NB4 (cell line): ENCODE data around the gene AKR1E2.

Experiments
- DNase-seq: peaks from one replicate; pipeline ENCODE4 v3.0.0; 2010; ENCODE audit warnings: low read depth
- H3K4me3 ChIP-seq: one replicate; pipeline ENCODE4 v1.5.1; 2011; ENCODE audit warnings: mild to moderate bottlenecking, low read depth, low read length, moderate library complexity
- CTCF ChIP-seq: IDR thresholded peaks from one replicate; pipeline ENCODE4 v1.5.1; 2012; ENCODE audit warnings: low read depth, low read length
- MYC ChIP-seq: IDR thresholded peaks from 2 replicates; pipeline ENCODE4 v1.6.1; 2011; ENCODE audit warnings: low read depth, low read length
- POLR2A ChIP-seq: IDR thresholded peaks from 2 replicates; pipeline ENCODE4 v1.6.1; 2011; ENCODE audit warnings: mild to moderate bottlenecking; ENCODE audit not compliant: insufficient read length; ENCODE audit errors: extremely low read depth
- TF ChIP-seq, protein P1 (sequence below): IDR thresholded peaks from 2 replicates; pipeline ENCODE4 v1.6.1; 2011; ENCODE audit warnings: low read depth, low read length

Gene AKR1E2

GRCh38 chr10:4802711-4803487, 23.1 kb upstream of the AKR1E2 start:
- DNase-seq: no peak
- no peak overlapping the region for H3K4me3 ChIP-seq

DNA sequence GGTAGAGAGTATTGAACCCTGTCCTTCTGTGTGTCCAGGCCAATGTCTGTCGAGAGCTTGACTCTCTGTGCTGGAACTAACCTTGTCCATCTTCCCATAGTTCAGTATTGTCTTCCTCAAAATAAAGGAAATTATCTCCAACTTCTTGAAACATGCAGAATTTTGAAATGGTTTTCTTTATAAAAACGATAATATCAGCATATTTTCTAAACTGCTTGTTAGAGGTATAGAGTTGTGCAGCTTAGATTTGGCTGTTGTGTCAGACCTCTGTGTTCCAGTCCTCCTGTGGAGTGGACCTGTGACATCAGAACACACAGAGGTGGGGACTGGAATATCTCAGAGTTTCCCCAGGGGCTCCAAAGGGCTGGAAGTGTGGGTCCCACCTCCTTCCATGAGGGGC, 22.2 kb upstream of the AKR1E2 start:
- DNase-seq: no peak
- no peak overlapping the region for H3K4me3 ChIP-seq
- TF ChIP-seq POLR2A (no peak), CTCF (no peak), MYC (no peak)
- TF ChIP-seq, protein P1, sequence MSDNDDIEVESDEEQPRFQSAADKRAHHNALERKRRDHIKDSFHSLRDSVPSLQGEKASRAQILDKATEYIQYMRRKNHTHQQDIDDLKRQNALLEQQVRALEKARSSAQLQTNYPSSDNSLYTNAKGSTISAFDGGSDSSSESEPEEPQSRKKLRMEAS: no peak

More at GRCh38 chr10:4802711-4803487, 23.1 kb upstream of the AKR1E2 start:
- no peak for TF ChIP-seq CTCF
- TF ChIP-seq POLR2A: no peak
- TF ChIP-seq MYC: no peak
- TF ChIP-seq, protein P1: no peak

GRCh38 chr10:4804465-4804864, 21.5 kb upstream of the AKR1E2 start:
- H3K4me3 ChIP-seq: no peak overlapping the region
- DNase-seq: no peak
- TF ChIP-seq CTCF (no peak), POLR2A (no peak), MYC (no peak)
- TF ChIP-seq, protein P1: no peak

DNA sequence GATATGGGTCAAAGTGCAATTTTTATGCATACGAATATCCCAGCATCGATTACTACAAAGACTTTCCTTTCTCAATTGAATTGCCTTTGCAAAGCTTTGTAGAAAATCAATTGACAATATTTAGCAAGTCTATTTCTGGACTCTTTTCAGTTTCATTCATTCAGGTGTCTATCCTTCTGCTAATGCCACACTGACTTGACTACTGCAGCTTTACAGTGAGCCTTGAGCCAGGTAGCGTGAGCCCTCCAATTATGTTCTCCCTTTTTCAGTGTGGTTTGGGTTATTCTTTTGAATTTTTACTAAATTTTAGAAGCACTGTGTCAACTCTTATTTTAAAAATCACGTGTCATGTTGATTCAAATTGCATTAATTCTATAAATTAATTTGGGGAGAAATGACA, 19.5 kb upstream of the AKR1E2 start:
- no peak overlapping the region for H3K4me3 ChIP-seq
- TF ChIP-seq, protein P1: no peak
- no peak for TF ChIP-seq POLR2A
- no peak for TF ChIP-seq CTCF
- TF ChIP-seq MYC: no peak
- no peak for DNase-seq

- no peak for DNase-seq
- no peak overlapping the region for H3K4me3 ChIP-seq
Observed at GRCh38 chr10:4807761-4808507, 18.1 kb upstream of the AKR1E2 start.

More at GRCh38 chr10:4807761-4808507, 18.1 kb upstream of the AKR1E2 start:
- TF ChIP-seq MYC (no peak), CTCF (no peak)
- TF ChIP-seq, protein P1: no peak
